A673 (cell line): ENCODE data around the gene ZNF639.

ENCODE experiments used
- CTCF ChIP-seq: fragments of 300-800, 200-600 bp; sonication (generic); conservative IDR thresholded peaks from 2 replicates; pipeline ENCODE4 v1.5.1; 2017; ENCODE audit warnings: low read depth, mild to moderate bottlenecking, antibody characterized with exemption, low read length, moderate library complexity, mixed read lengths
- EZH2 ChIP-seq: fragments of 200-600 bp; sonication (generic); IDR thresholded peaks from 2 replicates; pipeline ENCODE4 v1.6.1; 2017; ENCODE audit warnings: borderline replicate concordance, low read depth, mild to moderate bottlenecking, mixed read lengths, antibody characterized with exemption, low read length; ENCODE audit not compliant: poor library complexity, severe bottlenecking

- TF ChIP-seq CTCF (peak; percentile 75), EZH2 (no peak)
These were observed 1.1 kb upstream of the ZNF639 start for GRCh38 chr3:179321668-179322285.
